ENCODE data around the gene SNX24.

DNA sequence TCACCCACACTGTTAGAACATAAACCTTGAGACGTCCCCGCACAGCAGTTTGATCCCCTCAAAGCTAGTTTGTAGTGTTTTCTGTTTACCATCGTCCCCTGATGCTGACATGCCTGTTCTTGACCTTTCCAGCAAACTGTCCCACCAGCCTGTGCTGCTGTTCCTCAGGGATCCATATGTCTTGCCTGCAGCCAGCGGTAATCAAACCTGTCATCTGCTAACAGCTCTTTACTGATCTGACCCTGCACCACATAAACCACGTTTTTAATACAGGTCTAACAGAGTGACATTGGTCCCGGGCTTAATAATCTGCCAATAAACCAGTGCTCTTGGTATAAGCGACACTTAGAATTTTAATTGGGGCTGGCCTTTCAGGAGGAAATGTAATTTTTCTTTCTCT, 156.4 kb downstream of the SNX24 start:
- TF ChIP-seq CTCF (conservative IDR thresholded peaks at IDR 0.05) (no peak), EZH2 (IDR thresholded peaks at IDR 0.05; ENCODE audit: low read depth) (no peak)

Measured in PC-9 (cell line).